IMR-90 (cell line): ENCODE measurements around the gene EBP. TPM values are rescaled to one million over a fixed set of nuclear protein-coding genes. Genes with fewer than 3 reads are reported as not detected.

Source experiments
- ATAC-seq: fragments of 200-7000 bp; cut with Tn5 transposase; 2 replicates; pipeline ENCODE4 v1.9.1; 2020; ENCODE audit warnings: low read depth, mild to moderate bottlenecking, moderate library complexity
- BruUV-seq: library from RNA; stranded (reverse); fragments of 400-500 nt; replicated peaks from 2 replicates; lab custom pipeline; 2021; lab: Mats Ljungman, UMichigan
- CTCF ChIA-PET: fragments of 300-600 bp; formaldehyde crosslinking; extraction: SDS; loops from one replicate; lab custom pipeline; 2021; ENCODE audit warnings: antibody characterized with exemption; lab: Yijun Ruan, JAX
- POLR2A ChIA-PET: fragments of 300-600 bp; sonication (Branson Sonifier 250); formaldehyde crosslinking; loops from one replicate; lab custom pipeline; 2022; ENCODE audit warnings: antibody characterized with exemption; ENCODE audit not compliant: unreplicated experiment; lab: Charles Lee
- DNase-seq: peaks from one replicate; pipeline ENCODE4 v3.0.0; 2013
- H2AFZ ChIP-seq: replicated peaks from 2 replicates; pipeline ENCODE3; 2013; ENCODE audit warnings: low read length, mild to moderate bottlenecking; ENCODE audit not compliant: poor library complexity
- H2AK5ac ChIP-seq: 2 replicates; pipeline ENCODE4 v1.6.1; 2013; ENCODE audit warnings: low read depth, low read length, inconsistent platforms
- H2AK9ac ChIP-seq: replicated peaks from 2 replicates; pipeline ENCODE3; 2013; ENCODE audit warnings: mild to moderate bottlenecking, low read depth, low read length, moderate library complexity; ENCODE audit not compliant: poor library complexity
- H2BK120ac ChIP-seq: 2 replicates; pipeline ENCODE4 v1.6.1; 2013; ENCODE audit warnings: low read depth, low read length, inconsistent platforms
- H2BK15ac ChIP-seq: 3 replicates; pipeline ENCODE4 v1.6.1; 2013; ENCODE audit warnings: low read depth, low read length, inconsistent platforms
- H2BK20ac ChIP-seq: 2 replicates; pipeline ENCODE4 v1.6.1; 2013; ENCODE audit warnings: low read depth, mild to moderate bottlenecking, inconsistent platforms, low read length, moderate library complexity
- H2BK5ac ChIP-seq: 2 replicates; pipeline ENCODE4 v1.6.1; 2013; ENCODE audit warnings: mild to moderate bottlenecking, low read depth, low read length, inconsistent platforms; ENCODE audit not compliant: poor library complexity, severe bottlenecking
- H3K14ac ChIP-seq: replicated peaks from 2 replicates; pipeline ENCODE4 v1.6.1; 2013; ENCODE audit warnings: low read depth, low read length, inconsistent platforms
- H3K18ac ChIP-seq: 2 replicates; pipeline ENCODE4 v1.6.1; 2013; ENCODE audit warnings: low read depth, low read length, control low read depth
- H3K23ac ChIP-seq: 2 replicates; pipeline ENCODE4 v1.6.1; 2013; ENCODE audit warnings: low read depth, low read length, inconsistent platforms
- H3K27ac ChIP-seq: 2 replicates; pipeline ENCODE4 v1.5.1; 2013; ENCODE audit warnings: mild to moderate bottlenecking, control low read depth, low read length; ENCODE audit not compliant: insufficient read depth
- H3K27me3 ChIP-seq: 2 replicates; pipeline ENCODE4 v1.6.1; 2013; ENCODE audit warnings: low read length; ENCODE audit not compliant: control insufficient read depth, insufficient read depth
- H3K36me3 ChIP-seq: 2 replicates; pipeline ENCODE4 v1.6.1; 2013; ENCODE audit warnings: low read length, mixed read lengths; ENCODE audit not compliant: control insufficient read depth, insufficient read depth
- H3K4ac ChIP-seq: 2 replicates; pipeline ENCODE4 v1.6.1; 2013; ENCODE audit warnings: low read depth, low read length, inconsistent platforms
- H3K4me1 ChIP-seq: 2 replicates; pipeline ENCODE4 v1.6.1; 2013; ENCODE audit warnings: low read length, mixed read lengths; ENCODE audit not compliant: control insufficient read depth, insufficient read depth
- H3K4me2 ChIP-seq: 2 replicates; pipeline ENCODE4 v1.6.1; 2013; ENCODE audit warnings: low read depth, mild to moderate bottlenecking, control low read depth, low read length, moderate library complexity
- H3K4me3 ChIP-seq: 2 replicates; pipeline ENCODE4 v1.5.1; 2013; ENCODE audit warnings: low read depth, mild to moderate bottlenecking, control low read depth, low read length, moderate library complexity; ENCODE audit not compliant: insufficient read depth
- H3K56ac ChIP-seq: 2 replicates; pipeline ENCODE4 v1.6.1; 2013; ENCODE audit warnings: low read length, inconsistent platforms; ENCODE audit not compliant: insufficient read depth; ENCODE audit errors: extremely low read depth
- H3K79me1 ChIP-seq, 2 experiments: 2 replicates each; pipeline ENCODE4 v1.6.1; 2013; ENCODE audit warnings: low read length in 2 of 2, inconsistent platforms in 1 of 2, low read depth in 1 of 2
- H3K9ac ChIP-seq: 2 replicates; pipeline ENCODE4 v1.6.1; 2013; ENCODE audit warnings: low read depth, low read length, control low read depth
- H3K9me1 ChIP-seq: 2 replicates; pipeline ENCODE4 v1.6.1; 2013; ENCODE audit warnings: low read length, inconsistent platforms; ENCODE audit not compliant: insufficient read depth
- H3K9me3 ChIP-seq: 2 replicates; pipeline ENCODE4 v1.6.1; 2013; ENCODE audit warnings: low read length; ENCODE audit not compliant: control insufficient read depth, insufficient read depth
- H4K20me1 ChIP-seq: 2 replicates; pipeline ENCODE4 v1.6.1; 2013; ENCODE audit warnings: low read length, inconsistent platforms; ENCODE audit not compliant: insufficient read depth
- H4K5ac ChIP-seq: 2 replicates; pipeline ENCODE4 v1.6.1; 2013; ENCODE audit warnings: mild to moderate bottlenecking, low read depth, low read length, control low read depth
- H4K8ac ChIP-seq, 2 experiments: 2 replicates each; pipeline ENCODE4 v1.6.1; 2013; ENCODE audit warnings: low read depth in 2 of 2, low read length in 2 of 2, control low read depth in 1 of 2, inconsistent platforms in 1 of 2
- H4K91ac ChIP-seq: 2 replicates; pipeline ENCODE4 v1.6.1; 2013; ENCODE audit warnings: low read depth, low read length, inconsistent platforms; ENCODE audit not compliant: insufficient read depth
- CHD1 ChIP-seq: IDR thresholded peaks from 2 replicates; pipeline ENCODE4 v1.6.1; 2012; ENCODE audit warnings: low read depth, low read length, improper control_type of control experiment
- ELK1 ChIP-seq: fragments of 150-350 bp; IDR thresholded peaks from 2 replicates; pipeline ENCODE4 v1.6.1; 2016; ENCODE audit warnings: low read depth, mild to moderate bottlenecking, low read length, moderate library complexity, borderline replicate concordance
- FOS ChIP-seq: fragments of 150-350 bp; IDR thresholded peaks from 2 replicates; pipeline ENCODE4 v1.6.1; 2016; ENCODE audit warnings: low read depth, low read length
- MAFK ChIP-seq: IDR thresholded peaks from 2 replicates; pipeline ENCODE4 v1.6.1; 2012; ENCODE audit warnings: low read depth, low read length, improper control_type of control experiment
- MXI1 ChIP-seq: IDR thresholded peaks from 2 replicates; pipeline ENCODE4 v1.6.1; 2012; ENCODE audit warnings: low read depth, mild to moderate bottlenecking, low read length, moderate library complexity, borderline replicate concordance
- USF2 ChIP-seq: fragments of 150-350 bp; IDR thresholded peaks from 2 replicates; pipeline ENCODE4 v1.6.1; 2017; ENCODE audit warnings: mild to moderate bottlenecking, antibody characterized with exemption, low read length, low read depth
- WGBS, 2 experiments: methylation state at CpG; one replicate each; pipeline versions ENCODE4 v1.1.5 to v1.1.7; 2013; ENCODE audit warnings: missing lambda C conversion rate in 2 of 2; ENCODE audit not compliant: insufficient read length in 1 of 2; ENCODE audit errors: extremely low coverage in 2 of 2; 5-methylcytosine and 5-hydroxymethylcytosine counted together
- dilution Hi-C: fragments of 300-500 bp; cut with HindIII; formaldehyde crosslinking; loops from one replicate; pipeline ENCODE4 v1.14.3; 2018; ENCODE audit warnings: low sequenced_read_pairs; ENCODE audit not compliant: unreplicated experiment
- in situ Hi-C: fragments of 300-500 bp; cut with MboI; formaldehyde crosslinking; loops from 3 replicates; pipeline ENCODE4 v1.14.3; 2019; ENCODE audit warnings: low sequenced_read_pairs, inconsistent platforms, mixed read lengths
- intact Hi-C: fragments of 100-400 bp; cut with micrococcal nuclease; formaldehyde crosslinking; loops from 2 replicates; pipeline ENCODE4 v1.10.0; 2022
- polyA plus RNA-seq, 3 experiments: library from polyadenylated mRNA; depleted of rRNA; stranded (reverse); fragments of >200 nt; gene quantifications; 2 replicates each; pipeline ENCODE4 v1.2.3, GENCODE V29; 2012; ENCODE audit warnings: low replicate concordance in 1 of 3
- total RNA-seq: library from RNA; depleted of rRNA; stranded (reverse); fragments of >200 nt; gene quantifications from 2 replicates; pipeline ENCODE4 v1.2.3, GENCODE V29; 2012

Gene EBP
- total and polyA plus RNA-seq, 2 of the 4 experiments (the other 2 are of a cell fraction) = 39.4 to 78.9 TPM

- no peak overlapping the region for H3K14ac ChIP-seq
- H3K27ac ChIP-seq = no peak overlapping the region
- no TSS peak for BruUV-seq
- no peak overlapping the region for H4K91ac ChIP-seq
- H3K4me3 ChIP-seq = no peak overlapping the region
- peaks cover 3% of the 10 kb centered on the region for H3K36me3 ChIP-seq
- no peak overlapping the region for H2AK5ac ChIP-seq
- no peak for DNase-seq
- H3K56ac ChIP-seq = no peak overlapping the region
- H3K4ac ChIP-seq = no peak overlapping the region
- no peak overlapping the region for H3K4me2 ChIP-seq
- ATAC-seq = no peak
- H2BK20ac ChIP-seq = no peak overlapping the region
- no peaks in the 10 kb centered on the region; the same call in 1 of the 2 replicates for H3K9me3 ChIP-seq
- POLR2A ChIA-PET = no interaction called here
- no peak overlapping the region for H4K8ac ChIP-seq
- H3K9ac ChIP-seq = no peak overlapping the region
- H3K4me1 ChIP-seq = 0 out of 2 replicates have a peak, but pooled peaks cover 2% of the 10 kb centered on the region
- H4K20me1 ChIP-seq = no peaks in the 10 kb centered on the region
- no peak overlapping the region for H3K23ac ChIP-seq
- no peaks in the 10 kb centered on the region for H3K27me3 ChIP-seq
- no peak overlapping the region for H2BK15ac ChIP-seq
- H2AFZ ChIP-seq = no peak overlapping the region
- no peak overlapping the region for H2AK9ac ChIP-seq
- H3K18ac ChIP-seq = no peak overlapping the region
- H2BK5ac ChIP-seq = no peak overlapping the region
- WGBS, 2 experiments = no CpG with 5 or more reads among the region's 2 CpGs
- CTCF ChIA-PET = no interaction called here
- intact Hi-C loops = no loop called here
- TF ChIP-seq ELK1 (no peak), USF2 (no peak), MAFK (no peak), CHD1 (no peak), FOS (no peak), MXI1 (no peak)
- dilution Hi-C loops = no loop called here
- H4K5ac ChIP-seq = no peak overlapping the region
- peaks cover 3 to 6% of the 10 kb centered on the region in 2 experiments; a peak in 3 of 4 replicates for H3K79me1 ChIP-seq
- in situ Hi-C loops = no loop called here
- 0 out of 2 replicates have a peak, but pooled peaks cover 3% of the 10 kb centered on the region for H3K9me1 ChIP-seq
- H2BK120ac ChIP-seq = no peak overlapping the region
These were observed 1.2 kb upstream of the EBP start for GRCh38 chrX:48520455-48520854.
